GM23338 (cell line): ENCODE results near the gene SLC5A2. TPM values are rescaled to one million over a fixed set of nuclear protein-coding genes. Genes with fewer than 3 reads are reported as not detected.

Experiments
- ATAC-seq: fragments of 200-7000 bp; cut with Tn5 transposase; 3 replicates; pipeline ENCODE4 v1.9.1; 2020
- DNase-seq: peaks from one replicate; pipeline ENCODE4 v3.0.0-alpha.2; 2015; ENCODE audit warnings: low spot score
- H2AFZ ChIP-seq: fragments of 200-600 bp; sonication (generic); 2 replicates; pipeline ENCODE4 v1.8.0; 2016; ENCODE audit warnings: antibody characterized with exemption, mild to moderate bottlenecking, moderate library complexity
- H3F3A ChIP-seq: fragments of 200-600 bp; sonication (generic); replicated peaks from 2 replicates; pipeline ENCODE4 v1.8.0; 2017; ENCODE audit warnings: antibody characterized with exemption, mixed run types, low read depth
- H3K27ac ChIP-seq: fragments of 200-600 bp; sonication (generic); 2 replicates; pipeline ENCODE4 v1.6.1; 2016; ENCODE audit warnings: low read depth
- H3K27me3 ChIP-seq: fragments of 200-600 bp; sonication (generic); 2 replicates; pipeline ENCODE4 v1.8.0; 2016; ENCODE audit warnings: mild to moderate bottlenecking, mixed run types, moderate library complexity; ENCODE audit not compliant: insufficient read depth
- H3K36me3 ChIP-seq: fragments of 200-600 bp; sonication (generic); 2 replicates; pipeline ENCODE4 v1.8.0; 2016; ENCODE audit warnings: mild to moderate bottlenecking; ENCODE audit not compliant: insufficient read depth
- H3K4me1 ChIP-seq: fragments of 200-600 bp; sonication (generic); 2 replicates; pipeline ENCODE4 v1.8.0; 2016; ENCODE audit warnings: mild to moderate bottlenecking, moderate library complexity; ENCODE audit not compliant: insufficient read depth
- H3K4me2 ChIP-seq: fragments of 200-600 bp; sonication (generic); 2 replicates; pipeline ENCODE4 v1.7.1; 2017; ENCODE audit warnings: mixed run types
- H3K4me3 ChIP-seq: fragments of 200-600 bp; sonication (generic); 2 replicates; pipeline ENCODE4 v1.6.1; 2016; ENCODE audit warnings: mixed run types
- H3K79me2 ChIP-seq: fragments of 200-600 bp; sonication (generic); replicated peaks from 2 replicates; pipeline ENCODE4 v1.8.0; 2017; ENCODE audit warnings: mild to moderate bottlenecking; ENCODE audit not compliant: insufficient read depth
- H3K9me2 ChIP-seq: fragments of 200-600 bp; sonication (generic); 2 replicates; pipeline ENCODE4 v1.8.0; 2017; ENCODE audit not compliant: insufficient read depth
- H4K20me1 ChIP-seq: fragments of 200-600 bp; sonication (generic); replicated peaks from 2 replicates; pipeline ENCODE4 v1.8.0; 2017; ENCODE audit warnings: mild to moderate bottlenecking; ENCODE audit not compliant: insufficient read depth
- H3K27ac Mint-ChIP-seq: 2 replicates; pipeline ENCODE4 v1.8.0; 2020; ENCODE audit warnings: inconsistent platforms, mild to moderate bottlenecking, moderate library complexity, mixed read lengths
- H3K27me3 Mint-ChIP-seq: 3 replicates; pipeline ENCODE4 v1.8.0; 2022; ENCODE audit warnings: low read depth, mild to moderate bottlenecking, moderate library complexity, mixed read lengths, inconsistent platforms; ENCODE audit not compliant: insufficient read depth, poor library complexity
- H3K36me3 Mint-ChIP-seq: 3 replicates; pipeline ENCODE4 v1.8.0; 2021; ENCODE audit warnings: low read depth, mild to moderate bottlenecking, inconsistent platforms, moderate library complexity, mixed read lengths
- H3K4me1 Mint-ChIP-seq: 3 replicates; pipeline ENCODE4 v1.8.0; 2020; ENCODE audit warnings: mild to moderate bottlenecking, inconsistent platforms, mixed read lengths
- H3K4me3 Mint-ChIP-seq: 3 replicates; pipeline ENCODE4 v1.8.0; 2021; ENCODE audit warnings: moderate library complexity, mild to moderate bottlenecking, inconsistent platforms, mixed read lengths
- H3K9me3 Mint-ChIP-seq: 3 replicates; pipeline ENCODE4 v1.8.0; 2020; ENCODE audit warnings: moderate library complexity, mild to moderate bottlenecking, inconsistent platforms, mixed read lengths
- POLR2AphosphoS5 ChIP-seq: IDR thresholded peaks from 2 replicates; pipeline ENCODE4 v1.6.1; 2016; ENCODE audit warnings: antibody characterized with exemption, low read depth
- ZNF114 ChIP-seq: fragments of 250-450 bp; sonication (Bioruptor Pico); IDR thresholded peaks from 2 replicates; pipeline ENCODE4 v1.5.0; 2020; ENCODE audit warnings: mild to moderate bottlenecking, moderate library complexity
- polyA plus RNA-seq: library from polyadenylated mRNA; unstranded; fragments of >200 nt; fragmentation: Nextera tagmentation; extraction: Ambion mirVana; gene quantifications from 2 replicates; pipeline ENCODE4 v1.2.1, GENCODE V29; 2016
- total RNA-seq: library from RNA; depleted of rRNA; stranded (reverse); fragments of >200 nt; shearing (Covaris generic); gene quantifications from 2 replicates; pipeline ENCODE4 v1.2.3, GENCODE V29; 2014
- TF ChIP-seq, protein P1 (sequence below): IDR thresholded peaks from one replicate; pipeline ENCODE4 v1.6.1; 2018; ENCODE audit warnings: antibody characterized with exemption; ENCODE audit not compliant: unreplicated experiment
- TF ChIP-seq, protein P2 (sequence below), 2 experiments: fragments of 200-600 bp in 1 of 2; sonication (generic) in 1 of 2; conservative IDR thresholded peaks; 2 replicates each; pipeline versions ENCODE4 v1.5.1 to v1.6.1; 2016 to 2017; ENCODE audit warnings: antibody characterized with exemption in 2 of 2, low read depth in 2 of 2, mild to moderate bottlenecking in 2 of 2, moderate library complexity in 1 of 2

The SLC5A2 gene
- total and polyA plus RNA-seq, 2 experiments from 2014 or later, result 0.76 to 3.6 TPM

DNA sequence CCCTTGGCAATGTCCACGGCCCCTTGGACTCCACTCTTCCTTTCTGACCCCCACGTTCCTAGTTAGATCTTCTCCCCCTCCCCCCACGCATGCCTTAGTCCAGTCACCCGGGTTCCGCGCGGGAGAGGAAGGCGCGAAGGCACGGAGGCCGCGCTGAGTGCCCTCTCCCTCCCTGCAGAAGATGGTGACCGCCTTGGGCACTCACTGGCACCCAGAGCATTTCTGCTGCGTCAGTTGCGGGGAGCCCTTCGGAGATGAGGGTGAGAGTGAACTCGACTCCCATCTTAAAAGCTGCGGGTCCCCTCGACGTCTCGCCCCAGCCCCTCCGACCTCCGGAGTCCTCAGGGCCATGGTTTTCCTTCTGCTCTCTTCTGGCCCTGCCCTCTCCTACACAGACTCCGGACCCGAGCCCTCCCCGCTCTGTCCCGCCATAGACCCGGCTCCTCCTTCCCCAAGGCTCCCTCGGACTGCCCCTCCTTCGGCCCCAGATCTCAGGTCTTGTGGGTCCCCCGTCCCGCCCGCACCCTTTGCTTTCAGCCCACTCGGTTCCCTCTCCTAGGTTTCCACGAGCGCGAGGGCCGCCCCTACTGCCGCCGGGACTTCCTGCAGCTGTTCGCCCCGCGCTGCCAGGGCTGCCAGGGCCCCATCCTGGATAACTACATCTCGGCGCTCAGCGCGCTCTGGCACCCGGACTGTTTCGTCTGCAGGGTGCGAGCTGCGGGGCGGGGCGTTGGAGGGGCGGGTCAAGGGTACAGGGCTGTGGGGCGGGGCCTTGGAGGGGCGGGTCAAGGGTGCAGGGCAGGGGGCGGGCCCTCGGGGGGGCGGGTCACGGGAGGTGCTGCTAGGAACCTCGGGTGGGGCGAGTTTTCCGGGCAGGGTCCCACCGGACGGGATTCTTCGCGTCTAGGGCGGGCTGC, 6.4 kb upstream of the SLC5A2 start:
- no peaks in the 10 kb centered on the region for H4K20me1 ChIP-seq
- H3K36me3 Mint-ChIP-seq, result peaks cover 8% of the 10 kb centered on the region
- no peaks in the 10 kb centered on the region for H3K9me2 ChIP-seq
- H3K79me2 ChIP-seq, result no peaks in the 10 kb centered on the region
- peak overlapping the region; percentile 74 for H3K4me3 Mint-ChIP-seq
- peaks cover 12% of the 10 kb centered on the region; the same call in 2 of the 3 replicates for H3K4me1 Mint-ChIP-seq
- peak; percentile 86 for TF ChIP-seq POLR2AphosphoS5
- TF ChIP-seq, protein P1, sequence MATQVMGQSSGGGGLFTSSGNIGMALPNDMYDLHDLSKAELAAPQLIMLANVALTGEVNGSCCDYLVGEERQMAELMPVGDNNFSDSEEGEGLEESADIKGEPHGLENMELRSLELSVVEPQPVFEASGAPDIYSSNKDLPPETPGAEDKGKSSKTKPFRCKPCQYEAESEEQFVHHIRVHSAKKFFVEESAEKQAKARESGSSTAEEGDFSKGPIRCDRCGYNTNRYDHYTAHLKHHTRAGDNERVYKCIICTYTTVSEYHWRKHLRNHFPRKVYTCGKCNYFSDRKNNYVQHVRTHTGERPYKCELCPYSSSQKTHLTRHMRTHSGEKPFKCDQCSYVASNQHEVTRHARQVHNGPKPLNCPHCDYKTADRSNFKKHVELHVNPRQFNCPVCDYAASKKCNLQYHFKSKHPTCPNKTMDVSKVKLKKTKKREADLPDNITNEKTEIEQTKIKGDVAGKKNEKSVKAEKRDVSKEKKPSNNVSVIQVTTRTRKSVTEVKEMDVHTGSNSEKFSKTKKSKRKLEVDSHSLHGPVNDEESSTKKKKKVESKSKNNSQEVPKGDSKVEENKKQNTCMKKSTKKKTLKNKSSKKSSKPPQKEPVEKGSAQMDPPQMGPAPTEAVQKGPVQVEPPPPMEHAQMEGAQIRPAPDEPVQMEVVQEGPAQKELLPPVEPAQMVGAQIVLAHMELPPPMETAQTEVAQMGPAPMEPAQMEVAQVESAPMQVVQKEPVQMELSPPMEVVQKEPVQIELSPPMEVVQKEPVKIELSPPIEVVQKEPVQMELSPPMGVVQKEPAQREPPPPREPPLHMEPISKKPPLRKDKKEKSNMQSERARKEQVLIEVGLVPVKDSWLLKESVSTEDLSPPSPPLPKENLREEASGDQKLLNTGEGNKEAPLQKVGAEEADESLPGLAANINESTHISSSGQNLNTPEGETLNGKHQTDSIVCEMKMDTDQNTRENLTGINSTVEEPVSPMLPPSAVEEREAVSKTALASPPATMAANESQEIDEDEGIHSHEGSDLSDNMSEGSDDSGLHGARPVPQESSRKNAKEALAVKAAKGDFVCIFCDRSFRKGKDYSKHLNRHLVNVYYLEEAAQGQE, result no peak
- no peak overlapping the region for H3K27ac Mint-ChIP-seq
- DNase-seq (peak; percentile 88), ATAC-seq (peak; percentile 68)
- H3K36me3 ChIP-seq, result no peaks in the 10 kb centered on the region
- H3K27me3 ChIP-seq, result peaks cover 79% of the 10 kb centered on the region
- H2AFZ ChIP-seq, result peak overlapping the region; percentile 86
- H3K27me3 Mint-ChIP-seq, result peaks cover 64% of the 10 kb centered on the region
- peak overlapping the region; percentile 83 for H3K4me3 ChIP-seq
- no peak overlapping the region for H3K27ac ChIP-seq
- peak overlapping the region; percentile 98 for H3K4me2 ChIP-seq
- peaks cover 8% of the 10 kb centered on the region; the same call in 1 of the 2 replicates for H3F3A ChIP-seq
- H3K4me1 ChIP-seq, result peaks cover under 1% of the 10 kb centered on the region; the same call in 1 of the 2 replicates
- H3K9me3 Mint-ChIP-seq, result peaks cover 6% of the 10 kb centered on the region

DNA sequence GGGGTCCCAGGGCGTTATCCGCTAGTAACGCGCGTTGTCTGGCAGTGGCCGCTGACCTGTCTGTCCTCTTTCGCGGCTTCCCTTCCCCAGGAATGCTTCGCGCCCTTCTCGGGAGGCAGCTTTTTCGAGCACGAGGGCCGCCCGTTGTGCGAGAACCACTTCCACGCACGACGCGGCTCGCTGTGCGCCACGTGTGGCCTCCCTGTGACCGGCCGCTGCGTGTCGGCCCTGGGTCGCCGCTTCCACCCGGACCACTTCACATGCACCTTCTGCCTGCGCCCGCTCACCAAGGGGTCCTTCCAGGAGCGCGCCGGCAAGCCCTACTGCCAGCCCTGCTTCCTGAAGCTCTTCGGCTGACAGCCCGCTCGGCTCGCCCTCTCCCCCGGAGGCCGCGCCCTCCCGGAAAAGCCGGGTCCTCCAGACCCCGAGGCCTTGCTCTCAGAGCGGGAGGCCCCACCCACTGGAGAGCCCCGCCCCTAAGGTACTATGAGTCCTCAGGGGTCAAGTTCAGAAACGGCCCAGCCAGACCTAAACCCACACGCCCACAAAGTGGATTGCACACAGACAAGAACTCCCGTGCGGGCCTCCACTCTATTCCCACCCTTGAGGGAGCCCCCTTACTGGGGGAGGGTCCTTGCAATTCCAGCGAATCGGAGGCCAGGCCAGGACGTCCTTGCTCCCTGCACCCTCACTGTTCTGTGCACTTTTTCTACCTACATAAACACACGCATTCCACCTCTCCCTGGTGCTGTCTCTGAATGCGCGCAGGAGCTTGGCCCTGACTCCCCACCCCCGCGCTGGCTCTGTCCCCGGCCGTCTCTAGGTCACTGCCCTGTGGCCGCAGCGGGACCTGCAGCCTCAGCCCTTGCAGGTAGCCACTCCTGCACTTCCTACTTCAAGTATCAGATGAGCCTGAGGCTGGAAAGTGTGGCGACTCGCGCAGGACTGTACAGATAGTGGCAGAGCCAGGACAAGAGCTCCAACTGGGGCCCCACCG, 5.4 kb upstream of the SLC5A2 start:
- Mint-ChIP-seq H3K36me3 (peaks cover 8% of the 10 kb centered on the region), H3K4me3 (peak overlapping the region; percentile 74), H3K4me1 (peaks cover 11% of the 10 kb centered on the region; the same call in 2 of the 3 replicates), H3K9me3 (peaks cover 6% of the 10 kb centered on the region), H3K27ac (peak overlapping the region; percentile 30; the same call in 1 of the 2 replicates), H3K27me3 (peaks cover 66% of the 10 kb centered on the region)
- Histone ChIP-seq H4K20me1 (no peaks in the 10 kb centered on the region), H3K27me3 (peaks cover 81% of the 10 kb centered on the region), H3K9me2 (no peaks in the 10 kb centered on the region), H3K4me2 (peak overlapping the region; percentile 98), H3K4me3 (peak overlapping the region; percentile 83), H3K36me3 (no peaks in the 10 kb centered on the region), H3K27ac (no peak overlapping the region), H3F3A (peaks cover 8% of the 10 kb centered on the region; the same call in 1 of the 2 replicates), H3K79me2 (no peaks in the 10 kb centered on the region), H2AFZ (peak overlapping the region; percentile 99), H3K4me1 (no peaks in the 10 kb centered on the region; the same call in 1 of the 2 replicates)
- DNase-seq (peak; percentile 91), ATAC-seq (peak; percentile 73)
- 0 out of 2 replicates have a peak, but pooled peaks have one; percentile 12 for TF ChIP-seq POLR2AphosphoS5
- TF ChIP-seq, protein P2, sequence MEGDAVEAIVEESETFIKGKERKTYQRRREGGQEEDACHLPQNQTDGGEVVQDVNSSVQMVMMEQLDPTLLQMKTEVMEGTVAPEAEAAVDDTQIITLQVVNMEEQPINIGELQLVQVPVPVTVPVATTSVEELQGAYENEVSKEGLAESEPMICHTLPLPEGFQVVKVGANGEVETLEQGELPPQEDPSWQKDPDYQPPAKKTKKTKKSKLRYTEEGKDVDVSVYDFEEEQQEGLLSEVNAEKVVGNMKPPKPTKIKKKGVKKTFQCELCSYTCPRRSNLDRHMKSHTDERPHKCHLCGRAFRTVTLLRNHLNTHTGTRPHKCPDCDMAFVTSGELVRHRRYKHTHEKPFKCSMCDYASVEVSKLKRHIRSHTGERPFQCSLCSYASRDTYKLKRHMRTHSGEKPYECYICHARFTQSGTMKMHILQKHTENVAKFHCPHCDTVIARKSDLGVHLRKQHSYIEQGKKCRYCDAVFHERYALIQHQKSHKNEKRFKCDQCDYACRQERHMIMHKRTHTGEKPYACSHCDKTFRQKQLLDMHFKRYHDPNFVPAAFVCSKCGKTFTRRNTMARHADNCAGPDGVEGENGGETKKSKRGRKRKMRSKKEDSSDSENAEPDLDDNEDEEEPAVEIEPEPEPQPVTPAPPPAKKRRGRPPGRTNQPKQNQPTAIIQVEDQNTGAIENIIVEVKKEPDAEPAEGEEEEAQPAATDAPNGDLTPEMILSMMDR (conservative IDR thresholded peaks at IDR 0.05; ENCODE audit: low read depth in 2 of 2), result peak in 1 of 2 experiments; percentile 51; a peak in 3 of 4 replicates
- no peak for TF ChIP-seq ZNF114 (CRISPR knock-in tag)
